PC-9 (cell line): ENCODE data around the gene RPS6KB1. TPM values are rescaled to one million over a fixed set of nuclear protein-coding genes. Genes with fewer than 3 reads are reported as not detected.
"Not testable (repeated sequence)": the region's sequence is repeated elsewhere in the genome, so short reads cannot be mapped to it uniquely, and the experiment has no call there.

Experiments
- BruUV-seq: library from RNA; stranded (reverse); fragments of 400-500 nt; replicated peaks from 2 replicates; lab custom pipeline; 2021; lab: Mats Ljungman, UMichigan
- CTCF ChIA-PET: fragments of 300-600 bp; sonication (Branson Sonifier 250); formaldehyde crosslinking; loops from one replicate; lab custom pipeline; 2022; ENCODE audit warnings: antibody characterized with exemption; lab: Charles Lee
- POLR2A ChIA-PET: fragments of 300-600 bp; sonication (Branson Sonifier 250); formaldehyde crosslinking; loops from one replicate; lab custom pipeline; 2022; ENCODE audit warnings: antibody characterized with exemption; ENCODE audit not compliant: unreplicated experiment; lab: Charles Lee
- DNase-seq, 2 experiments: peaks; one replicate each; pipeline versions ENCODE4 v3.0.0 to v3.0.0-alpha.2; 2015 to 2022; ENCODE audit warnings: mixed read lengths in 1 of 2
- H2AFZ ChIP-seq: fragments of 200-600 bp; sonication (generic); 2 replicates; pipeline ENCODE4 v1.8.1; 2017; ENCODE audit warnings: antibody characterized with exemption
- H3F3A ChIP-seq: fragments of 200-600 bp; sonication (generic); 2 replicates; pipeline ENCODE4 v1.8.1; 2017; ENCODE audit warnings: antibody characterized with exemption, mild to moderate bottlenecking, low read depth; ENCODE audit not compliant: insufficient read depth
- H3K27ac ChIP-seq: fragments of 200-600 bp; sonication (generic); 2 replicates; pipeline ENCODE4 v1.6.1; 2016; ENCODE audit warnings: mixed run types
- H3K27me3 ChIP-seq: fragments of 200-600 bp; sonication (generic); 2 replicates; pipeline ENCODE4 v1.6.1; 2016; ENCODE audit warnings: low read depth, mixed run types; ENCODE audit not compliant: insufficient read depth
- H3K36me3 ChIP-seq: fragments of 200-600 bp; sonication (generic); 2 replicates; pipeline ENCODE4 v1.6.1; 2016; ENCODE audit warnings: low read depth, mixed run types
- H3K4me1 ChIP-seq: fragments of 200-600 bp; sonication (generic); replicated peaks from 2 replicates; pipeline ENCODE4 v1.6.1; 2016; ENCODE audit warnings: mixed run types; ENCODE audit not compliant: insufficient read depth
- H3K4me2 ChIP-seq: fragments of 200-600 bp; sonication (generic); 2 replicates; pipeline ENCODE4 v1.6.1; 2017; ENCODE audit warnings: mixed run types
- H3K4me3 ChIP-seq: fragments of 200-600 bp; sonication (generic); 2 replicates; pipeline ENCODE4 v1.6.1; 2016; ENCODE audit warnings: mixed run types
- H3K79me2 ChIP-seq: fragments of 200-600 bp; sonication (generic); 2 replicates; pipeline ENCODE4 v1.6.1; 2017; ENCODE audit warnings: low read depth, mixed run types
- H3K9me2 ChIP-seq: fragments of 200-600 bp; sonication (generic); 2 replicates; pipeline ENCODE4 v1.8.1; 2017; ENCODE audit warnings: mild to moderate bottlenecking; ENCODE audit not compliant: insufficient read depth
- H3K9me3 ChIP-seq: fragments of 200-600 bp; sonication (generic); 2 replicates; pipeline ENCODE4 v1.8.1; 2016; ENCODE audit warnings: low read depth; ENCODE audit not compliant: insufficient read depth
- H4K20me1 ChIP-seq: fragments of 200-600 bp; sonication (generic); 2 replicates; pipeline ENCODE4 v1.8.1; 2017; ENCODE audit not compliant: insufficient read depth
- EZH2 ChIP-seq: fragments of 200-600 bp; sonication (generic); IDR thresholded peaks from 2 replicates; pipeline ENCODE4 v1.8.0; 2017; ENCODE audit warnings: antibody characterized with exemption, low read depth
- intact Hi-C: fragments of 100-400 bp; cut with micrococcal nuclease; formaldehyde crosslinking; loops from one replicate; pipeline ENCODE4 v1.10.0; 2022; ENCODE audit not compliant: unreplicated experiment
- total RNA-seq: library from RNA; stranded (reverse); gene quantifications from 2 replicates; pipeline ENCODE4 v1.2.3, GENCODE V29; 2021
- TF ChIP-seq, protein P1 (sequence below): fragments of 200-600 bp; sonication (generic); conservative IDR thresholded peaks from 2 replicates; pipeline ENCODE4 v1.6.1; 2017; ENCODE audit warnings: mixed run types, antibody characterized with exemption, mild to moderate bottlenecking, moderate library complexity

Gene RPS6KB1
- total RNA-seq, 1 experiment from 2014 or later = 41.8 TPM

DNA sequence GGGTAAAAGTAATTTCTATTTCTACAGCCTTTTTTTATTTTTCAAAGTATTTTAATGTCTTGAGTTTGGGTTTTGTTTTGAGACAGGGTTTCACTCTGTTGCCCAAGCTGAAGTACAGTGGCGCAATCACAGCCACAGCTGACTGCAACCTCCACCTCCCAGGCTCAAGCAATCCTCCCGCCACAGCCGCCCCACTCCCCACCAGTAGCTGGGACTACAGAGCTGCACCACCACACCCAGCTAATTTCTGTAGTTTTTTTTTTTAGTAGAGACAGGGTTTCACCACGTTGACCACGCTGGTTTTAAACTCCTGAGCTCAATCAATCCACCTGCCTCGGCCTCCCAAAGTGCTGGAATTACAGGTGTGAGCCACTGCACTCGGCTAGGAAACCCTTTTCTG is 44.1 kb upstream of the RPS6KB1 start:
- intact Hi-C loops = no loop called here
- peaks cover 88% of the 10 kb centered on the region for H3K4me1 ChIP-seq
- peak overlapping the region; percentile 79 for H3K4me2 ChIP-seq
- peak overlapping the region; percentile 30; the same call in 1 of the 2 replicates for H3K4me3 ChIP-seq
- no peaks in the 10 kb centered on the region for H3K9me2 ChIP-seq
- DNase-seq = peak; percentile 65 to 91
- H2AFZ ChIP-seq = no peak overlapping the region
- H3K9me3 ChIP-seq = no peaks in the 10 kb centered on the region
- no TSS peak for BruUV-seq
- POLR2A ChIA-PET = interaction anchor here (0.5 to 0.9 kb wide), 6 partner anchors 8 to 1989 kb away, joined by 3 to 8 read pairs (median 6); no protein-coding TSS in a partner anchor
- H3K36me3 ChIP-seq = no peaks in the 10 kb centered on the region
- peaks cover 17% of the 10 kb centered on the region for H3K79me2 ChIP-seq
- no peaks in the 10 kb centered on the region for H4K20me1 ChIP-seq
- CTCF ChIA-PET = no interaction called here
- H3K27me3 ChIP-seq = no peaks in the 10 kb centered on the region
- TF ChIP-seq, protein P1, sequence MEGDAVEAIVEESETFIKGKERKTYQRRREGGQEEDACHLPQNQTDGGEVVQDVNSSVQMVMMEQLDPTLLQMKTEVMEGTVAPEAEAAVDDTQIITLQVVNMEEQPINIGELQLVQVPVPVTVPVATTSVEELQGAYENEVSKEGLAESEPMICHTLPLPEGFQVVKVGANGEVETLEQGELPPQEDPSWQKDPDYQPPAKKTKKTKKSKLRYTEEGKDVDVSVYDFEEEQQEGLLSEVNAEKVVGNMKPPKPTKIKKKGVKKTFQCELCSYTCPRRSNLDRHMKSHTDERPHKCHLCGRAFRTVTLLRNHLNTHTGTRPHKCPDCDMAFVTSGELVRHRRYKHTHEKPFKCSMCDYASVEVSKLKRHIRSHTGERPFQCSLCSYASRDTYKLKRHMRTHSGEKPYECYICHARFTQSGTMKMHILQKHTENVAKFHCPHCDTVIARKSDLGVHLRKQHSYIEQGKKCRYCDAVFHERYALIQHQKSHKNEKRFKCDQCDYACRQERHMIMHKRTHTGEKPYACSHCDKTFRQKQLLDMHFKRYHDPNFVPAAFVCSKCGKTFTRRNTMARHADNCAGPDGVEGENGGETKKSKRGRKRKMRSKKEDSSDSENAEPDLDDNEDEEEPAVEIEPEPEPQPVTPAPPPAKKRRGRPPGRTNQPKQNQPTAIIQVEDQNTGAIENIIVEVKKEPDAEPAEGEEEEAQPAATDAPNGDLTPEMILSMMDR = no peak
- TF ChIP-seq EZH2 = no peak
- H3K27ac ChIP-seq = peak overlapping the region; percentile 99
- peaks cover 81% of the 10 kb centered on the region for H3F3A ChIP-seq

DNA sequence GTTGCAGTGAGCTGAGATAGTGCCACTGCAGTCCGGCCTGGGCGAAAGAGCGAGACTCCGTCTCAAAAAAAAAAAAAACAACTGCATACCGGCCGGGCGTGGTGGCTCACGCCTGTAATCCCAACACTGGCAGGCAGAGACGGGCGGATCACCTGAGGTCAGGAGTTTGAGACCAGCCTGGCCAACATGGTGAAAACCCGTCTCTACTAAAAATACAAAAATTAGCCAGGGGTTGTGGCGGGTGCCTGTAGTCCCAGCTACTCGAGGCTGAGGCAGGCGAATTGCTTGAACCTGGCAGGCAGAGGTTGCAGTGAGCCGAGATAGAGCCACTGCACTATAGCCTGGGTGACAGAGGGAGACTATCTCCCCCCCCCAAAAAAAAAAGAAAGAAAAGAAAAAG is 42.6 kb upstream of the RPS6KB1 start:
- not testable (repeated sequence) for DNase-seq

DNA sequence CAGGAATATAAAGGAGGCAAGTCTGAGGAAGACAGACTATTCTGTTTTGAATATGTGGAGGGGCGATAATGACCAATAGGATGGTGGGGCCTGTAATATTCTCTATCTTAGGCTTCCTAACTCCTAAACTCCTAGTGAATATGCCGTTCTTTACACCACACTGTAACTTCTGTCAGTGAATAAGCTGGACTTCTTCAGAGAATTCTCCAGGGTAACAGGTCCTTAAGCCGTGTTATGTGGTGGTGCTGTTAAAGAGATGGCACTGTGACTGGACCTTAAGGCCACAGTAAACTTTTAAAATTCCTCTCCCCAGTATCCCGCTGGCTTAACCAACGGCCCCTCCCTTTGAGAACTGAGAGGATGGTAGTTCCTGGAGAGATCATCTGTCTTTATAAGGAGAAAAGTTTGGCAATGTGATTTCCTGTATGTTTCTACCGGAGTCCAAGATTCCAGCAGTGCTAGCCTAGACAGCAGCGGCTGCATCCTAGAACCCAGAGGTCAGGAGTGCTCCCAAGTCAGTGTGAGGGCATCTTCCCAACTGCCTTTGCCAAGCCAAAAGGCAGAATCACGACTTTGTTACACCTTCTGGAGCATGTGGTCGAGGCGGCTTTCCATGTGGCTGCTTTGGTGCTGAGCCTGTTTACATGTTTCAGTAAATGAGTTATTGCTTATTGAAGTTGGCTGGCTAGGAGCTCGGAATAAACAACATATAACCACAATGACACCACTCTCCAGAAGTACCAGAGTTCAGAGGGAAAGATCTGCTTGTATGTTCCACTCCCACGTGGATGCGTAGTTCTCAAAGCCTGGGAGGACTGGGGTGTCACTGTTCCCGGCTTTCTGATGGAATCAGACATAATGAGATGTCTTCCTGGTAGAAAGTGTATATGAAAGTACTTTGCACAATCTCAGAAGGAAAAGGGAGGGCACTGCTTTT is 41.2 kb upstream of the RPS6KB1 start:
- peak overlapping the region; percentile 98 for H3K27ac ChIP-seq
- H3K9me3 ChIP-seq = no peaks in the 10 kb centered on the region
- no peak overlapping the region for H3K4me3 ChIP-seq
- no peak overlapping the region for H2AFZ ChIP-seq
- CTCF ChIA-PET = no interaction called here
- no peak for DNase-seq
- H3F3A ChIP-seq = peaks cover 82% of the 10 kb centered on the region
- H3K4me2 ChIP-seq = peak overlapping the region; percentile 57; the same call in 1 of the 2 replicates
- H3K4me1 ChIP-seq = peaks cover 91% of the 10 kb centered on the region
- no peaks in the 10 kb centered on the region for H3K36me3 ChIP-seq
- BruUV-seq = no TSS peak
- no peaks in the 10 kb centered on the region for H3K9me2 ChIP-seq
- H3K27me3 ChIP-seq = no peaks in the 10 kb centered on the region
- intact Hi-C loops = no loop called here
- peaks cover 27% of the 10 kb centered on the region for H3K79me2 ChIP-seq
- POLR2A ChIA-PET = no interaction called here
- TF ChIP-seq EZH2 = no peak
- TF ChIP-seq, protein P1 = no peak
- H4K20me1 ChIP-seq = no peaks in the 10 kb centered on the region

More for the DNA sequence above, 42.6 kb upstream of the RPS6KB1 start:
- H3K36me3 ChIP-seq, intact Hi-C loops, H3K4me2 ChIP-seq, H4K20me1 ChIP-seq, CTCF ChIA-PET, H2AFZ ChIP-seq, BruUV-seq, H3K4me3 ChIP-seq, H3K9me3 ChIP-seq, H3K9me2 ChIP-seq, H3K27me3 ChIP-seq: not testable (repeated sequence)
- POLR2A ChIA-PET = interaction anchor here (0.6 kb wide), 2 partner anchors 142 to 580 kb away, joined by 3 to 7 read pairs; no protein-coding TSS in a partner anchor
- Histone ChIP-seq H3K27ac (peak overlapping the region; percentile 99), H3F3A (peaks cover 81% of the 10 kb centered on the region), H3K4me1 (peaks cover 89% of the 10 kb centered on the region), H3K79me2 (peaks cover 27% of the 10 kb centered on the region)

DNA sequence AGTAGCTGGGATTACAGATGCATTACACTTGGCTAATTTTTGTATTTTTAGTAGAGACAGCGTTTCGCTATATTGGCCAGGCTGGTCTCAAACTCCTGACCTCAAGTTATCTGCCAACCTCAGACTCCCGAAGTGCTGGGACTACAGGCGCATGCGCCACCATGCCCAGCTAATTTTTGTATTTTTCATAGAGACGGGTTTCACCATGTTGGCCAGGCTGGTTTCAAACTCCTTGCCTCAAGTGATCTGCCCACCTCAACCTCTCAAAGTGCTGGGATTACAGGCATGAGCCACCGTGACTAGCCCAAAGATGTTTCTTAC is 40.1 kb upstream of the RPS6KB1 start:
- intact Hi-C loops = loop anchor here (1.0 kb wide), 3 partner anchors 10 to 67 kb away; no protein-coding TSS in a partner anchor
- DNase-seq, H3K4me3 ChIP-seq, H3K27me3 ChIP-seq, H3K9me2 ChIP-seq, H3K36me3 ChIP-seq, H3K9me3 ChIP-seq, H4K20me1 ChIP-seq, H2AFZ ChIP-seq: not testable (repeated sequence)
- Histone ChIP-seq H3K4me1 (peaks cover 91% of the 10 kb centered on the region), H3K4me2 (peak overlapping the region; percentile 57), H3F3A (peaks cover 82% of the 10 kb centered on the region), H3K27ac (peak overlapping the region; percentile 98), H3K79me2 (peaks cover 25% of the 10 kb centered on the region)
- CTCF ChIA-PET = interaction anchor here (0.6 to 1.4 kb wide), 4 partner anchors 25 to 151 kb away, joined by 3 to 9 read pairs (median 6); no protein-coding TSS in a partner anchor
- POLR2A ChIA-PET = interaction anchor here (0.6 to 1.1 kb wide), 7 partner anchors 9 to 98 kb away, joined by 3 to 39 read pairs (median 4); partner anchors contain the start of gene TUBD1
- BruUV-seq = TSS peak; percentile 84
